Measurements from ENCODE around the gene E2F8. TPM values are rescaled to one million over a fixed set of nuclear protein-coding genes. Genes with fewer than 3 reads are reported as not detected.

E2F8 gene
- polyA plus RNA-seq, 2 of the 4 experiments (the other 2 are of a cell fraction): 5.7 to 7.4 TPM

DNA sequence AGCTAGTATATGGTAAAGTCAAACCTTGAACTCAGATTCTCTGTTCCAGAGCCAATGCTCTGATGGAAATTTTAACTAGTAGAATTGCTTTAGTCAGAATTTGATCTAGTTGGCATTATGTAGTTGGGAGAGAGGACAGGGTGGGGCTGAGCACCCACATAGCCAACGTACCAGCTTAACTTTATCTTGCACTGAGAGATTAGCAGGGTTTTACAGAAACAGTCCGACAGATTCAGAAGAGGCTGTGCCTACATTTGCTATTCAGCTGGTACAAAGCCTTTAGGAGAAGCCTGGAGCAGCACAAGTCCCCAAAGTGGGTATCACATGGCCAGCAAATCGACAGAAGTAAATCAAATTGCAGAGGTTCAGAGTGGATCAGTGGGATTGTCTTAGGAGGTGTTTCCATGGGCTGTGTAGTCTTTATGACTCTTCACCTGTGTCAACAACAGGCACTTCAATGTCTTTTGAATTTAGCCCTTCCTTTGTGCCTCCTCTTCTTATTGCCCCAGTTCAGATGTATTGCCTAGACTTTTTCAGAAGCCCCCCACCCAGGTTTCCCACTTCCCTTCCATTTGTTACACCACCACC, 31.7 kb downstream of the E2F8 start (continued):
- TF ChIP-seq, protein P1, sequence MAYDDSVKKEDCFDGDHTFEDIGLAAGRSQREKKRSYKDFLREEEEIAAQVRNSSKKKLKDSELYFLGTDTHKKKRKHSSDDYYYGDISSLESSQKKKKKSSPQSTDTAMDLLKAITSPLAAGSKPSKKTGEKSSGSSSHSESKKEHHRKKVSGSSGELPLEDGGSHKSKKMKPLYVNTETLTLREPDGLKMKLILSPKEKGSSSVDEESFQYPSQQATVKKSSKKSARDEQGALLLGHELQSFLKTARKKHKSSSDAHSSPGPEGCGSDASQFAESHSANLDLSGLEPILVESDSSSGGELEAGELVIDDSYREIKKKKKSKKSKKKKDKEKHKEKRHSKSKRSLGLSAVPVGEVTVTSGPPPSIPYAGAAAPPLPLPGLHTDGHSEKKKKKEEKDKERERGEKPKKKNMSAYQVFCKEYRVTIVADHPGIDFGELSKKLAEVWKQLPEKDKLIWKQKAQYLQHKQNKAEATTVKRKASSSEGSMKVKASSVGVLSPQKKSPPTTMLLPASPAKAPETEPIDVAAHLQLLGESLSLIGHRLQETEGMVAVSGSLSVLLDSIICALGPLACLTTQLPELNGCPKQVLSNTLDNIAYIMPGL (CRISPR knock-in tag; IDR thresholded peaks at IDR 0.05; ENCODE audit: borderline replicate concordance): no peak
- TF ChIP-seq CHD2 (IDR thresholded peaks at IDR 0.05; ENCODE audit: low read length, partially characterized antibody) (no peak), POLR2A (IDR thresholded peaks at IDR 0.05; ENCODE audit: low read length) (no peak), EP300 (IDR thresholded peaks at IDR 0.05) (no peak), HDAC2 (IDR thresholded peaks at IDR 0.05) (no peak), JUN (IDR thresholded peaks at IDR 0.05) (no peak)
- TF ChIP-seq, protein P2, sequence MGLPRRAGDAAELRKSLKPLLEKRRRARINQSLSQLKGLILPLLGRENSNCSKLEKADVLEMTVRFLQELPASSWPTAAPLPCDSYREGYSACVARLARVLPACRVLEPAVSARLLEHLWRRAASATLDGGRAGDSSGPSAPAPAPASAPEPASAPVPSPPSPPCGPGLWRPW (IDR thresholded peaks at IDR 0.05): no peak
- TF ChIP-seq, protein P3, sequence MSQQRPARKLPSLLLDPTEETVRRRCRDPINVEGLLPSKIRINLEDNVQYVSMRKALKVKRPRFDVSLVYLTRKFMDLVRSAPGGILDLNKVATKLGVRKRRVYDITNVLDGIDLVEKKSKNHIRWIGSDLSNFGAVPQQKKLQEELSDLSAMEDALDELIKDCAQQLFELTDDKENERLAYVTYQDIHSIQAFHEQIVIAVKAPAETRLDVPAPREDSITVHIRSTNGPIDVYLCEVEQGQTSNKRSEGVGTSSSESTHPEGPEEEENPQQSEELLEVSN (IDR thresholded peaks at IDR 0.05; ENCODE audit: borderline replicate concordance, low read depth): no peak

DNA sequence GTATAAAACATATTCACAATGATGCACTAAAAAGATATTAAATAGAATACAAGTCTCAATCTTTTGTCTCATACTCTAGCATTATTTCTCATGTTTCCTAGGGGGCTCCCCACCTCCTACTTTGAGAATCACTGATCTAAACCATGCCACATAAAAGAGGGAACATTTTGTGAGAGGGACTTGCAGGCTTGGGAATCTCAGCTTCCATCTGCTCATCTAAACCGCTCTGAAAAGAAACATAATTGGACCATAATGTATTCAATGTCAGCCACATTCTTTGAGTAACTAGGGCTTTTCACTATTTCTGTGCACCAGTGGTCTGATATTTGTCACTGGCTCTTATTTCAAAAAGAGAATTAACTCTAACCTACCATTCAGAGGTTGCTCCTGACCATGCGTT, 32.6 kb downstream of the E2F8 start:
- ChIA-PET POLR2A (no interaction called here), CTCF (interaction anchor here (1.3 kb wide), 1 partner anchor 10 kb away, joined by 3 read pairs; no protein-coding TSS in a partner anchor)
- TF ChIP-seq KDM5A (IDR thresholded peaks at IDR 0.05) (no peak), HOXA7 (CRISPR knock-in tag; IDR thresholded peaks at IDR 0.05) (no peak), NFE2L2 (conservative IDR thresholded peaks at IDR 0.05; ENCODE audit: low read length) (no peak), CEBPB (IDR thresholded peaks at IDR 0.05) (no peak), RCOR1 (IDR thresholded peaks at IDR 0.05; ENCODE audit: low read depth, low read length) (no peak), MYC (IDR thresholded peaks at IDR 0.05; ENCODE audit: borderline replicate concordance, low read length) (no peak), ZSCAN20 (CRISPR knock-in tag; IDR thresholded peaks at IDR 0.05) (no peak), RFX5 (IDR thresholded peaks at IDR 0.05) (no peak), ZFP36 (IDR thresholded peaks at IDR 0.05; ENCODE audit: borderline replicate concordance, partially characterized antibody) (no peak)
- TF ChIP-seq, protein P4, sequence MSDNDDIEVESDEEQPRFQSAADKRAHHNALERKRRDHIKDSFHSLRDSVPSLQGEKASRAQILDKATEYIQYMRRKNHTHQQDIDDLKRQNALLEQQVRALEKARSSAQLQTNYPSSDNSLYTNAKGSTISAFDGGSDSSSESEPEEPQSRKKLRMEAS (IDR thresholded peaks at IDR 0.05): no peak
- TF ChIP-seq, protein P3 (IDR thresholded peaks at IDR 0.05; ENCODE audit: borderline replicate concordance, low read depth): no peak
- TF ChIP-seq, protein P5, sequence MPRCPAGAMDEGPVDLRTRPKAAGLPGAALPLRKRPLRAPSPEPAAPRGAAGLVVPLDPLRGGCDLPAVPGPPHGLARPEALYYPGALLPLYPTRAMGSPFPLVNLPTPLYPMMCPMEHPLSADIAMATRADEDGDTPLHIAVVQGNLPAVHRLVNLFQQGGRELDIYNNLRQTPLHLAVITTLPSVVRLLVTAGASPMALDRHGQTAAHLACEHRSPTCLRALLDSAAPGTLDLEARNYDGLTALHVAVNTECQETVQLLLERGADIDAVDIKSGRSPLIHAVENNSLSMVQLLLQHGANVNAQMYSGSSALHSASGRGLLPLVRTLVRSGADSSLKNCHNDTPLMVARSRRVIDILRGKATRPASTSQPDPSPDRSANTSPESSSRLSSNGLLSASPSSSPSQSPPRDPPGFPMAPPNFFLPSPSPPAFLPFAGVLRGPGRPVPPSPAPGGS (IDR thresholded peaks at IDR 0.05): no peak
- TF ChIP-seq, protein P6, sequence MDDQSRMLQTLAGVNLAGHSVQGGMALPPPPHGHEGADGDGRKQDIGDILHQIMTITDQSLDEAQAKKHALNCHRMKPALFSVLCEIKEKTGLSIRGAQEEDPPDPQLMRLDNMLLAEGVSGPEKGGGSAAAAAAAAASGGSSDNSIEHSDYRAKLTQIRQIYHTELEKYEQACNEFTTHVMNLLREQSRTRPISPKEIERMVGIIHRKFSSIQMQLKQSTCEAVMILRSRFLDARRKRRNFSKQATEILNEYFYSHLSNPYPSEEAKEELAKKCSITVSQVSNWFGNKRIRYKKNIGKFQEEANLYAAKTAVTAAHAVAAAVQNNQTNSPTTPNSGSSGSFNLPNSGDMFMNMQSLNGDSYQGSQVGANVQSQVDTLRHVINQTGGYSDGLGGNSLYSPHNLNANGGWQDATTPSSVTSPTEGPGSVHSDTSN (IDR thresholded peaks at IDR 0.05): no peak
- no peak for DNase-seq (ENCODE audit: low read depth in 1 of 2, low spot score in 1 of 2)
- Histone ChIP-seq H3K4me3 (no peak overlapping the region), H3K27ac (no peak overlapping the region), H3K4me1 (no peaks in the 10 kb centered on the region), H3K4me2 (no peak overlapping the region), H3K9me3 (no peaks in the 10 kb centered on the region)
- 63% methylated on average over 2 of the region's 2 CpGs for WGBS (ENCODE audit: missing lambda C conversion rate)
- ATAC-seq: no peak
- no peak for FAIRE-seq
